Muscle of leg (tissue), 11 donors: ENCODE measurements around the gene UGT1A8. TPM values are rescaled to one million over a fixed set of nuclear protein-coding genes. Genes with fewer than 3 reads are reported as not detected.

Experiments
- DNase-seq: peaks from one replicate; pipeline ENCODE4 v3.0.0; 2013
- H3K27ac ChIP-seq: one replicate; pipeline ENCODE4 v1.5.1; 2013; ENCODE audit warnings: mild to moderate bottlenecking, low read length, control low read depth
- H3K27me3 ChIP-seq: one replicate; pipeline ENCODE4 v1.6.1; 2013; ENCODE audit warnings: low read length; ENCODE audit not compliant: control insufficient read depth, insufficient read depth
- H3K36me3 ChIP-seq: one replicate; pipeline ENCODE4 v1.6.1; 2013; ENCODE audit warnings: low read length; ENCODE audit not compliant: control insufficient read depth, insufficient read depth
- H3K4me1 ChIP-seq: one replicate; pipeline ENCODE4 v1.6.1; 2013; ENCODE audit warnings: low read length; ENCODE audit not compliant: control insufficient read depth, insufficient read depth
- H3K4me3 ChIP-seq: one replicate; pipeline ENCODE4 v1.5.1; 2013; ENCODE audit warnings: low read length, control low read depth
- H3K9me3 ChIP-seq: replicated peaks from 2 replicates; pipeline ENCODE4 v1.6.1; 2013; ENCODE audit warnings: low read depth, low read length; ENCODE audit not compliant: control insufficient read depth
- WGBS: methylation state at CpG from one replicate; pipeline ENCODE4 v1.1.5; 2013; ENCODE audit warnings: missing lambda C conversion rate; ENCODE audit not compliant: insufficient coverage; 5-methylcytosine and 5-hydroxymethylcytosine counted together
- polyA plus RNA-seq, 8 donors: library from polyadenylated mRNA; unstranded; fragments of 120-200 nt; gene quantifications; one replicate each; pipeline versions ENCODE4 v1.2.1 to v1.2.3, GENCODE V29; 2013; ENCODE audit warnings: inconsistent platforms in 1 of 8, low replicate concordance in 1 of 8; ENCODE audit not compliant: insufficient read length in 8 of 8, insufficient read depth in 1 of 8
- total RNA-seq: library from RNA; stranded (reverse); fragments of 120-200 nt; gene quantifications from one replicate; pipeline ENCODE4 v1.2.4, GENCODE V29; 2013

UGT1A8 gene
- total and polyA plus RNA-seq, 9 donors = not detected

- no peak for DNase-seq
- Histone ChIP-seq H3K27me3 (no peaks in the 10 kb centered on the region), H3K9me3 (no peaks in the 10 kb centered on the region), H3K4me1 (no peaks in the 10 kb centered on the region), H3K4me3 (no peak overlapping the region), H3K27ac (no peak overlapping the region), H3K36me3 (no peaks in the 10 kb centered on the region)
- 60% methylated on average over 2 of the region's 2 CpGs for WGBS
Observed at GRCh38 chr2:233816334-233816733, 198.9 kb downstream of the UGT1A8 start.

GRCh38 chr2:233816771-233817170 is 199.3 kb downstream of the UGT1A8 start:
- Histone ChIP-seq H3K9me3 (no peaks in the 10 kb centered on the region), H3K36me3 (no peaks in the 10 kb centered on the region), H3K27ac (no peak overlapping the region), H3K4me3 (no peak overlapping the region), H3K27me3 (no peaks in the 10 kb centered on the region), H3K4me1 (no peaks in the 10 kb centered on the region)
- 80% methylated on average over 1 of the region's 4 CpGs for WGBS
- DNase-seq = no peak

- 68% methylated on average over 3 of the region's 3 CpGs for whole genome bisulfite sequencing
- H3K4me3 ChIP-seq = no peak overlapping the region
- no peaks in the 10 kb centered on the region for H3K4me1 ChIP-seq
Observed at GRCh38 chr2:233817361-233817911, 200.0 kb downstream of the UGT1A8 start.

GRCh38 chr2:233817995-233818638 is 200.7 kb downstream of the UGT1A8 start:
- no peak for DNase-seq
- WGBS = 89% methylated on average over 11 of the region's 11 CpGs

More at GRCh38 chr2:233817361-233817911, 200.0 kb downstream of the UGT1A8 start:
- H3K36me3 ChIP-seq = no peaks in the 10 kb centered on the region
- no peaks in the 10 kb centered on the region for H3K27me3 ChIP-seq
- H3K27ac ChIP-seq = no peak overlapping the region
- DNase-seq = no peak
- no peaks in the 10 kb centered on the region for H3K9me3 ChIP-seq

GRCh38 chr2:233818639-233819621 is 201.5 kb downstream of the UGT1A8 start:
- H3K9me3 ChIP-seq = no peaks in the 10 kb centered on the region
- H3K4me3 ChIP-seq = no peak overlapping the region
- H3K27ac ChIP-seq = no peak overlapping the region
- no peaks in the 10 kb centered on the region for H3K27me3 ChIP-seq
- no peaks in the 10 kb centered on the region for H3K36me3 ChIP-seq
- WGBS = 72% methylated on average over 11 of the region's 17 CpGs
- no peak for DNase-seq
- H3K4me1 ChIP-seq = no peaks in the 10 kb centered on the region

More at GRCh38 chr2:233817995-233818638, 200.7 kb downstream of the UGT1A8 start:
- Histone ChIP-seq H3K4me1 (no peaks in the 10 kb centered on the region), H3K27ac (no peak overlapping the region), H3K4me3 (no peak overlapping the region), H3K9me3 (no peaks in the 10 kb centered on the region), H3K36me3 (no peaks in the 10 kb centered on the region), H3K27me3 (no peaks in the 10 kb centered on the region)

- Histone ChIP-seq H3K27ac (no peak overlapping the region), H3K36me3 (no peaks in the 10 kb centered on the region), H3K27me3 (no peaks in the 10 kb centered on the region), H3K4me1 (no peaks in the 10 kb centered on the region), H3K9me3 (no peaks in the 10 kb centered on the region), H3K4me3 (no peak overlapping the region)
- no peak for DNase-seq
- 73% methylated on average over 14 of the region's 18 CpGs for WGBS
Observed at GRCh38 chr2:233819884-233820773, 202.7 kb downstream of the UGT1A8 start.

GRCh38 chr2:233820774-233821105 is 203.3 kb downstream of the UGT1A8 start:
- Histone ChIP-seq H3K27ac (no peak overlapping the region), H3K4me1 (no peaks in the 10 kb centered on the region), H3K27me3 (no peaks in the 10 kb centered on the region), H3K9me3 (no peaks in the 10 kb centered on the region), H3K4me3 (no peak overlapping the region), H3K36me3 (no peaks in the 10 kb centered on the region)
- 57% methylated on average over 3 of the region's 6 CpGs for WGBS
- no peak for DNase-seq

- DNase-seq = no peak
- 75% methylated on average over 2 of the region's 3 CpGs for WGBS
- H3K36me3 ChIP-seq = no peaks in the 10 kb centered on the region
- H3K27me3 ChIP-seq = no peaks in the 10 kb centered on the region
- no peak overlapping the region for H3K4me3 ChIP-seq
- H3K4me1 ChIP-seq = no peaks in the 10 kb centered on the region
- no peaks in the 10 kb centered on the region for H3K9me3 ChIP-seq
- no peak overlapping the region for H3K27ac ChIP-seq
Observed at GRCh38 chr2:233821196-233821595, 203.8 kb downstream of the UGT1A8 start.

- Histone ChIP-seq H3K4me3 (no peak overlapping the region), H3K4me1 (no peaks in the 10 kb centered on the region), H3K27ac (no peak overlapping the region), H3K36me3 (no peaks in the 10 kb centered on the region), H3K9me3 (no peaks in the 10 kb centered on the region), H3K27me3 (no peaks in the 10 kb centered on the region)
- no peak for DNase-seq
- 100% methylated on average over 3 of the region's 8 CpGs for WGBS
Observed at GRCh38 chr2:233821709-233822100, 204.3 kb downstream of the UGT1A8 start.
